Vagina (tissue), 2 donors: ENCODE data around the gene DYNAP.

ENCODE experiments used
- CTCF ChIP-seq, 3 experiments: fragments of 450-650 bp in 2 of 3; fragments of 200-600 bp in 1 of 3; sonication (generic) in 1 of 3; IDR thresholded peaks; one replicate each; pipeline ENCODE4 v1.5.1; 2017 to 2019; ENCODE audit warnings: antibody characterized with exemption in 3 of 3, mild to moderate bottlenecking in 2 of 3, moderate library complexity in 2 of 3
- POLR2AphosphoS5 ChIP-seq, 2 donors: sonication (generic); formaldehyde crosslinking; IDR thresholded peaks; one replicate each; pipeline ENCODE4 v1.9.0; 2017; ENCODE audit warnings: antibody characterized with exemption in 2 of 2, mild to moderate bottlenecking in 2 of 2, low read depth in 1 of 2; ENCODE audit not compliant: insufficient read depth in 1 of 2

- TF ChIP-seq CTCF (IDR thresholded peaks at IDR 0.05) (no peak), POLR2AphosphoS5 (IDR thresholded peaks at IDR 0.05; ENCODE audit: insufficient read depth in 1 of 2, low read depth in 1 of 2) (no peak)
These were observed 35.0 kb upstream of the DYNAP start for GRCh38 chr18:54555996-54556395.
